Astrocyte (in vitro differentiated cells and primary cell): ENCODE data around the gene KCNJ11.

ENCODE experiments used
- CTCF ChIP-seq: IDR thresholded peaks from 2 replicates; pipeline ENCODE4 v1.5.1; 2011; ENCODE audit warnings: low read depth, mild to moderate bottlenecking, inconsistent platforms, low read length, moderate library complexity; ENCODE audit not compliant: insufficient read depth
- EZH2 ChIP-seq: IDR thresholded peaks from 2 replicates; pipeline ENCODE4 v1.6.1; 2012; ENCODE audit warnings: mild to moderate bottlenecking, low read length, inconsistent platforms; ENCODE audit not compliant: insufficient read depth

GRCh38 chr11:17397311-17398002 is 9.0 kb upstream of the KCNJ11 start:
- no peak for TF ChIP-seq CTCF
- no peak for TF ChIP-seq EZH2
